Right lobe of liver (tissue), 6 donors: ENCODE measurements around the gene CLRN1. TPM values are rescaled to one million over a fixed set of nuclear protein-coding genes. Genes with fewer than 3 reads are reported as not detected.
A peak's percentile ranks its signal among the peaks of the same experiment; 100 is the strongest.

Source experiments
- ATAC-seq, 4 donors: fragments of 200-7000 bp; cut with Tn5 transposase; one replicate each; pipeline ENCODE4 v1.9.1; 2020; ENCODE audit warnings: mild to moderate bottlenecking in 4 of 4, moderate library complexity in 4 of 4
- DNase-seq, 3 donors: peaks; one replicate each; pipeline ENCODE4 v3.0.0-alpha.2; 2020
- H3K27ac ChIP-seq, 3 donors: fragments of 200-600 bp; one replicate each; pipeline ENCODE4 v1.8.0; 2022
- H3K27me3 ChIP-seq, 2 donors: fragments of 200-600 bp; one replicate each; pipeline ENCODE4 v1.8.0; 2022
- H3K36me3 ChIP-seq, 4 donors: fragments of 200-600 bp; sonication (generic) in 1 of 4; one replicate each; pipeline versions ENCODE4 v1.5.1 to v1.8.0; 2017 to 2022; ENCODE audit warnings: control low read depth in 1 of 4
- H3K4me1 ChIP-seq, 4 donors: fragments of 200-600 bp; sonication (generic) in 1 of 4; one replicate each; pipeline versions ENCODE4 v1.5.1 to v1.8.0; 2017 to 2022; ENCODE audit warnings: control low read depth in 1 of 4
- H3K4me3 ChIP-seq, 3 donors: fragments of 200-600 bp; one replicate each; pipeline ENCODE4 v1.8.0; 2022
- H3K9me3 ChIP-seq, 4 donors: fragments of 200-600 bp; sonication (generic) in 1 of 4; one replicate each; pipeline versions ENCODE4 v1.5.1 to v1.8.0; 2017 to 2022; ENCODE audit warnings: control low read depth in 1 of 4
- CTCF ChIP-seq, 4 donors: fragments of 200-600 bp in 3 of 4; fragments of 450-650 bp in 1 of 4; IDR thresholded peaks; one replicate each; pipeline versions ENCODE4 v1.5.1 to v1.8.0; 2016 to 2022; ENCODE audit warnings: antibody characterized with exemption in 4 of 4, mild to moderate bottlenecking in 2 of 4
- POLR2A ChIP-seq: fragments of 450-650 bp; IDR thresholded peaks from one replicate; pipeline ENCODE4 v1.6.1; 2017; ENCODE audit warnings: antibody characterized with exemption, mild to moderate bottlenecking
- WGBS: methylation state at CpG from one replicate; pipeline ENCODE4 v1.1.6; 2018; ENCODE audit warnings: low coverage, low lambda C conversion rate; ENCODE audit not compliant: insufficient coverage; ENCODE audit errors: missing lambda C conversion rate; 5-methylcytosine and 5-hydroxymethylcytosine counted together
- intact Hi-C, 2 donors: fragments of 100-400 bp; cut with DNase I; formaldehyde crosslinking; loops; one replicate each; pipeline versions ENCODE4 v1.11.2 to v1.14.1; 2022
- total RNA-seq, 6 experiments: library from RNA; depleted of rRNA in 2 of 6; stranded (reverse); fragments of >200 nt in 2 of 6; fragmentation: NEBNext Ultra II Directional in 3 of 6; extraction: Animal tissue kit (Norgen Biotek cat#: 25700) in 3 of 6; gene quantifications; one replicate each; pipeline versions ENCODE4 v1.1.0 to v1.2.4, GENCODE V29; 2016 to 2023
- donor health status: DM: no; HTN: yes; CAD: no.
- donor health status: DM: no; HTN: no; CAD: no.
- donor health status: DM: no; HTN: no; CAD: no.
- donor health status: DM: no; HTN: yes; CAD: no.
- donor health status: DM: no; HTN: yes; CAD: no.

Gene CLRN1
- total RNA-seq, 6 experiments from 2014 or later = not detected

- no peak for DNase-seq
- no peaks in the 10 kb centered on the region for H3K36me3 ChIP-seq
- TF ChIP-seq POLR2A (no peak), CTCF (IDR thresholded peaks at IDR 0.05) (peak; percentile 20 to 43 (median 28))
- H3K4me3 ChIP-seq = no peak overlapping the region
- no peaks in the 10 kb centered on the region for H3K27me3 ChIP-seq
- no peaks in the 10 kb centered on the region for H3K4me1 ChIP-seq
- ATAC-seq = peak in 3 of 4 donors; percentile 67 to 84 (median 72)
- H3K9me3 ChIP-seq = no peaks in the 10 kb centered on the region
- intact Hi-C loops = no loop called here
- WGBS = 19% methylated on average over 2 of the region's 2 CpGs
- H3K27ac ChIP-seq = no peak overlapping the region
Measured at GRCh38 chr3:151008699-151009098, 36.2 kb upstream of the CLRN1 start.

- 65% methylated on average over 2 of the region's 2 CpGs for WGBS
- DNase-seq (no peak), ATAC-seq (no peak)
- H3K4me1 ChIP-seq = no peaks in the 10 kb centered on the region
- H3K27me3 ChIP-seq = peaks cover 0 to 5% of the 10 kb centered on the region in 2 donors
- H3K27ac ChIP-seq = no peak overlapping the region
- TF ChIP-seq POLR2A = no peak
- TF ChIP-seq CTCF (IDR thresholded peaks at IDR 0.05) = no peak
- no peaks in the 10 kb centered on the region for H3K36me3 ChIP-seq
- no peak overlapping the region for H3K4me3 ChIP-seq
- intact Hi-C loops = no loop called here
- no peaks in the 10 kb centered on the region for H3K9me3 ChIP-seq
Measured at GRCh38 chr3:151003768-151004134, 31.2 kb upstream of the CLRN1 start.

GRCh38 chr3:151003029-151003767 is 30.7 kb upstream of the CLRN1 start:
- no peaks in the 10 kb centered on the region for H3K9me3 ChIP-seq
- no peaks in the 10 kb centered on the region for H3K36me3 ChIP-seq
- ATAC-seq (no peak), DNase-seq (no peak)
- no peak overlapping the region for H3K4me3 ChIP-seq
- 62% methylated on average over 4 of the region's 6 CpGs for WGBS
- H3K27ac ChIP-seq = no peak overlapping the region
- no peaks in the 10 kb centered on the region for H3K4me1 ChIP-seq
- H3K27me3 ChIP-seq = peaks cover 0 to 5% of the 10 kb centered on the region in 2 donors
- intact Hi-C loops = no loop called here
- TF ChIP-seq CTCF (IDR thresholded peaks at IDR 0.05) = no peak
- TF ChIP-seq POLR2A = no peak

- TF ChIP-seq CTCF (IDR thresholded peaks at IDR 0.05) = no peak
- no peaks in the 10 kb centered on the region for H3K36me3 ChIP-seq
- ATAC-seq (no peak), DNase-seq (no peak)
- 80% methylated on average over 5 of the region's 5 CpGs for WGBS
- peaks cover 0 to 5% of the 10 kb centered on the region in 2 donors for H3K27me3 ChIP-seq
- no peaks in the 10 kb centered on the region for H3K9me3 ChIP-seq
- no peak overlapping the region for H3K27ac ChIP-seq
- no peak overlapping the region for H3K4me3 ChIP-seq
- no peaks in the 10 kb centered on the region for H3K4me1 ChIP-seq
- intact Hi-C loops = no loop called here
Measured at GRCh38 chr3:151002003-151002981, 29.8 kb upstream of the CLRN1 start.
